C4-2B (cell line): Measurements from ENCODE around the gene SLC7A8.

ENCODE experiments used
- CTCF ChIP-seq: fragments of 450-650 bp; conservative IDR thresholded peaks from 2 replicates; pipeline ENCODE4 v1.5.1; 2017; ENCODE audit warnings: mild to moderate bottlenecking
- ZFX ChIP-seq: fragments of 450-650 bp; IDR thresholded peaks from 2 replicates; pipeline ENCODE4 v1.6.1; 2017

- TF ChIP-seq CTCF = no peak
- TF ChIP-seq ZFX = no peak
Measured at GRCh38 chr14:23119363-23120327, 63.8 kb downstream of the SLC7A8 start.
